ENCODE results near the gene MC2R.

The MC2R gene

DNA sequence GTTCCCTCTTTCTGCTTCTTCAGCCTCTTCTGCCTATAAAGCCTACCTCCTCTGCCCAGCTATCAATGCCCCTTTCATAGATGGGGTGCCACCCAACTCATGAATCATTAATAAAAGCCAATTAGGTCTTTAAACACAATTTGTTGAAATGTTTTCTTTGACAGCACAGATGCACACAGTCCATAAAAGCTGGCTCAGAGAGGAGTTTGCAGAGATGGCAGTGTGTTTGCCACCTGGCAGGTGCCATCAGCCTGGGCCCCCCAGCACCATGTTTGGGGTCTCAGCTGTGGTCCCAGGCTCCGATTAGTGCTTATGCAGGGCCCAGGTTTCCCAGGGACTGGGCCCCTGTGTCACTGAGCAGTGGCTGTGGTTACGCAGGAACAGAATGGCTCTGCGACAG lies 7.9 kb upstream of the MC2R start:
- Histone ChIP-seq H3K4me1 (ENCODE audit: control insufficient read depth, insufficient read depth, low read depth, low read length) (no peaks in the 10 kb centered on the region), H3K4me3 (ENCODE audit: insufficient read depth in 1 of 2, low read depth in 1 of 2, low read length in 2 of 2) (no peak overlapping the region), H3K9ac (ENCODE audit: low read length) (no peak overlapping the region), H3K4me2 (ENCODE audit: low read length, poor library complexity, severe bottlenecking) (no peak overlapping the region), H3K79me1 (replicated peaks; ENCODE audit: low read length, poor library complexity, severe bottlenecking) (no peaks in the 10 kb centered on the region), H2BK120ac (ENCODE audit: low read depth, low read length) (no peak overlapping the region), H4K8ac (ENCODE audit: low read length) (no peak overlapping the region), H3K23ac (ENCODE audit: low read length in 2 of 2) (no peak overlapping the region), H3K36me3 (ENCODE audit: control insufficient read depth in 1 of 2, insufficient read depth in 2 of 2, low read depth in 1 of 2, low read length in 2 of 2) (no peaks in the 10 kb centered on the region), H2BK12ac (ENCODE audit: low read length in 2 of 2) (no peak overlapping the region), H2BK5ac (ENCODE audit: low read depth, low read length, poor library complexity, severe bottlenecking) (no peak overlapping the region), H2AFZ (ENCODE audit: low read depth, low read length) (no peak overlapping the region), H4K91ac (ENCODE audit: low read length) (no peak overlapping the region), H3K27ac (ENCODE audit: low read length, poor library complexity, severe bottlenecking) (no peak overlapping the region), H3K27me3 (ENCODE audit: control insufficient read depth in 1 of 2, insufficient read depth in 1 of 2, low read length in 2 of 2) (no peaks in the 10 kb centered on the region), H2BK15ac (ENCODE audit: low read depth, poor library complexity, severe bottlenecking) (no peak overlapping the region), H2AK5ac (ENCODE audit: low read length, severe bottlenecking) (no peak overlapping the region), H3K4ac (ENCODE audit: low read depth in 1 of 2, low read length in 2 of 2) (no peak overlapping the region), H3K18ac (ENCODE audit: low read depth in 1 of 2, low read length in 2 of 2) (no peak overlapping the region), H3K9me3 (ENCODE audit: control insufficient read depth, low read length) (no peaks in the 10 kb centered on the region), H3K14ac (ENCODE audit: low read length in 2 of 2) (no peak overlapping the region)
- WGBS = 80% methylated on average over 3 of the region's 3 CpGs
- DNase-seq = no peak

- no peak overlapping the region for H4K91ac ChIP-seq (ENCODE audit: low read length)
- H3K27ac ChIP-seq (ENCODE audit: low read length, poor library complexity, severe bottlenecking) = no peak overlapping the region
- no peak overlapping the region for H4K8ac ChIP-seq (ENCODE audit: low read length)
- H2AK5ac ChIP-seq (ENCODE audit: low read length, severe bottlenecking) = no peak overlapping the region
- no peak overlapping the region for H3K9ac ChIP-seq (ENCODE audit: low read length)
- H3K4me2 ChIP-seq (ENCODE audit: low read length, poor library complexity, severe bottlenecking) = no peak overlapping the region
- H3K4me3 ChIP-seq (ENCODE audit: insufficient read depth in 1 of 2, low read depth in 1 of 2, low read length in 2 of 2) = no peak overlapping the region
- no peaks in the 10 kb centered on the region for H3K4me1 ChIP-seq (ENCODE audit: control insufficient read depth, insufficient read depth, low read depth, low read length)
- no peaks in the 10 kb centered on the region for H3K27me3 ChIP-seq (ENCODE audit: control insufficient read depth in 1 of 2, insufficient read depth in 1 of 2, low read length in 2 of 2)
- H2BK15ac ChIP-seq (ENCODE audit: low read depth, poor library complexity, severe bottlenecking) = no peak overlapping the region
- H2AFZ ChIP-seq (ENCODE audit: low read depth, low read length) = no peak overlapping the region
- H3K18ac ChIP-seq (ENCODE audit: low read depth in 1 of 2, low read length in 2 of 2) = no peak overlapping the region
- H3K23ac ChIP-seq (ENCODE audit: low read length in 2 of 2) = no peak overlapping the region
- H3K14ac ChIP-seq (ENCODE audit: low read length in 2 of 2) = no peak overlapping the region
- H2BK120ac ChIP-seq (ENCODE audit: low read depth, low read length) = no peak overlapping the region
- H3K4ac ChIP-seq (ENCODE audit: low read depth in 1 of 2, low read length in 2 of 2) = no peak overlapping the region
- DNase-seq = no peak
- no peak overlapping the region for H2BK5ac ChIP-seq (ENCODE audit: low read depth, low read length, poor library complexity, severe bottlenecking)
- no peaks in the 10 kb centered on the region for H3K9me3 ChIP-seq (ENCODE audit: control insufficient read depth, low read length)
- H2BK12ac ChIP-seq (ENCODE audit: low read length in 2 of 2) = no peak overlapping the region
- WGBS = 73% methylated on average over 6 of the region's 8 CpGs
- no peaks in the 10 kb centered on the region for H3K79me1 ChIP-seq (replicated peaks; ENCODE audit: low read length, poor library complexity, severe bottlenecking)
- no peaks in the 10 kb centered on the region for H3K36me3 ChIP-seq (ENCODE audit: control insufficient read depth in 1 of 2, insufficient read depth in 2 of 2, low read depth in 1 of 2, low read length in 2 of 2)
These were observed 3.6 kb upstream of the MC2R start for GRCh38 chr18:13918898-13919297.

GRCh38 chr18:13917401-13917800 lies 2.1 kb upstream of the MC2R start:
- no peak overlapping the region for H2AFZ ChIP-seq (ENCODE audit: low read depth, low read length)
- H2AK5ac ChIP-seq (ENCODE audit: low read length, severe bottlenecking) = no peak overlapping the region
- H3K27ac ChIP-seq (ENCODE audit: low read length, poor library complexity, severe bottlenecking) = no peak overlapping the region
- H2BK12ac ChIP-seq (ENCODE audit: low read length in 2 of 2) = no peak overlapping the region
- no peak overlapping the region for H3K4me2 ChIP-seq (ENCODE audit: low read length, poor library complexity, severe bottlenecking)
- H2BK15ac ChIP-seq (ENCODE audit: low read depth, poor library complexity, severe bottlenecking) = no peak overlapping the region
- no peak overlapping the region for H4K91ac ChIP-seq (ENCODE audit: low read length)
- H3K23ac ChIP-seq (ENCODE audit: low read length in 2 of 2) = no peak overlapping the region
- no peaks in the 10 kb centered on the region for H3K9me3 ChIP-seq (ENCODE audit: control insufficient read depth, low read length)
- no peak overlapping the region for H3K18ac ChIP-seq (ENCODE audit: low read depth in 1 of 2, low read length in 2 of 2)
- H3K4me1 ChIP-seq (ENCODE audit: control insufficient read depth, insufficient read depth, low read depth, low read length) = no peaks in the 10 kb centered on the region
- H3K36me3 ChIP-seq (ENCODE audit: control insufficient read depth in 1 of 2, insufficient read depth in 2 of 2, low read depth in 1 of 2, low read length in 2 of 2) = no peaks in the 10 kb centered on the region
- H2BK120ac ChIP-seq (ENCODE audit: low read depth, low read length) = no peak overlapping the region
- no peak overlapping the region for H3K4me3 ChIP-seq (ENCODE audit: insufficient read depth in 1 of 2, low read depth in 1 of 2, low read length in 2 of 2)
- H3K4ac ChIP-seq (ENCODE audit: low read depth in 1 of 2, low read length in 2 of 2) = no peak overlapping the region
- H3K14ac ChIP-seq (ENCODE audit: low read length in 2 of 2) = no peak overlapping the region
- no peak overlapping the region for H3K9ac ChIP-seq (ENCODE audit: low read length)
- WGBS = 67% methylated on average over 1 of the region's 3 CpGs
- no peaks in the 10 kb centered on the region for H3K27me3 ChIP-seq (ENCODE audit: control insufficient read depth in 1 of 2, insufficient read depth in 1 of 2, low read length in 2 of 2)
- no peak overlapping the region for H2BK5ac ChIP-seq (ENCODE audit: low read depth, low read length, poor library complexity, severe bottlenecking)
- no peak for DNase-seq
- H3K79me1 ChIP-seq (replicated peaks; ENCODE audit: low read length, poor library complexity, severe bottlenecking) = no peaks in the 10 kb centered on the region
- H4K8ac ChIP-seq (ENCODE audit: low read length) = no peak overlapping the region

DNA sequence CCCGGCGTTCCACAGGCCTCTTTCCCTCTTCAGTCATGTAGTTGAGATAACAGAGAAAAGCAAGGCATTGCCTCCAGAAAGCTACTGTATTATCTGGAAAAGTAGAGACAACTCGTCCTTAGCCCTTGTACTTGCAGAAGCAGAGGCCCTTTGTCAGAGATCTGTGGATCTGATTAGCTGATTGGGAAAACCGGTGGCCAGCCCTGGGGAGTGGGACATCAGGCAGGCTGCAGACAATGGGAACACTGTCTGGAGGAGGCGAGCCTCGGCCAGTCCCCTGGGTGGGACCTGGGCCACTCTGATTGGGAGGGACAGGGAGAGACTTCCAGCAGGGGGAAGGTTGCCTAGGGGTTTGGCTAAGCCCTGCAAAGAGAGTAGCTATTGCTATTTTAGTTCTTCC lies 1.2 kb upstream of the MC2R start:
- Histone ChIP-seq H3K4me1 (ENCODE audit: control insufficient read depth, insufficient read depth, low read depth, low read length) (no peaks in the 10 kb centered on the region), H3K4me3 (ENCODE audit: insufficient read depth in 1 of 2, low read depth in 1 of 2, low read length in 2 of 2) (no peak overlapping the region), H3K18ac (ENCODE audit: low read depth in 1 of 2, low read length in 2 of 2) (no peak overlapping the region), H3K23ac (ENCODE audit: low read length in 2 of 2) (no peak overlapping the region), H3K9ac (ENCODE audit: low read length) (no peak overlapping the region), H3K4me2 (ENCODE audit: low read length, poor library complexity, severe bottlenecking) (no peak overlapping the region), H3K9me3 (ENCODE audit: control insufficient read depth, low read length) (no peaks in the 10 kb centered on the region), H3K27ac (ENCODE audit: low read length, poor library complexity, severe bottlenecking) (no peak overlapping the region), H3K14ac (ENCODE audit: low read length in 2 of 2) (no peak overlapping the region), H2AK5ac (ENCODE audit: low read length, severe bottlenecking) (no peak overlapping the region), H3K27me3 (ENCODE audit: control insufficient read depth in 1 of 2, insufficient read depth in 1 of 2, low read length in 2 of 2) (peaks cover 0 to 2% of the 10 kb centered on the region in 2 experiments), H3K79me1 (replicated peaks; ENCODE audit: low read length, poor library complexity, severe bottlenecking) (no peaks in the 10 kb centered on the region), H4K8ac (ENCODE audit: low read length) (no peak overlapping the region), H2BK120ac (ENCODE audit: low read depth, low read length) (no peak overlapping the region), H3K4ac (ENCODE audit: low read depth in 1 of 2, low read length in 2 of 2) (no peak overlapping the region), H2BK5ac (ENCODE audit: low read depth, low read length, poor library complexity, severe bottlenecking) (no peak overlapping the region), H4K91ac (ENCODE audit: low read length) (no peak overlapping the region), H2AFZ (ENCODE audit: low read depth, low read length) (no peak overlapping the region), H3K36me3 (ENCODE audit: control insufficient read depth in 1 of 2, insufficient read depth in 2 of 2, low read depth in 1 of 2, low read length in 2 of 2) (no peaks in the 10 kb centered on the region), H2BK15ac (ENCODE audit: low read depth, poor library complexity, severe bottlenecking) (no peak overlapping the region), H2BK12ac (ENCODE audit: low read length in 2 of 2) (no peak overlapping the region)
- no peak for DNase-seq
- WGBS = 65% methylated on average over 6 of the region's 6 CpGs
